OCI-LY1 (cell line): ENCODE data around the gene MAN2B2.

Experiments used
- CTCF ChIP-seq: fragments of 200-600 bp; sonication (generic), shearing (Covaris generic); IDR thresholded peaks from 2 replicates; pipeline ENCODE4 v1.5.1; 2017; ENCODE audit warnings: mild to moderate bottlenecking, antibody characterized with exemption, low read length, moderate library complexity, mixed read lengths
- EZH2 ChIP-seq: fragments of 200-600 bp; sonication (generic), shearing (Covaris generic); IDR thresholded peaks from 2 replicates; pipeline ENCODE4 v1.8.0; 2017; ENCODE audit warnings: borderline replicate concordance, mixed run types, mild to moderate bottlenecking, antibody characterized with exemption, low read length, moderate library complexity, mixed read lengths

GRCh38 chr4:6527683-6528595, 47.0 kb upstream of the MAN2B2 start:
- no peak for TF ChIP-seq CTCF
- no peak for TF ChIP-seq EZH2
